B cell (primary cell): ENCODE data around the gene CFAP100. TPM values are rescaled to one million over a fixed set of nuclear protein-coding genes. Genes with fewer than 3 reads are reported as not detected.

Source experiments
- ATAC-seq: fragments of 200-7000 bp; cut with Tn5 transposase; one replicate; pipeline ENCODE4 v1.10.0; 2021; ENCODE audit warnings: low read depth, mild to moderate bottlenecking, moderate number of reproducible peaks, moderate library complexity
- CTCF ChIA-PET: fragments of 350-600 bp; sonication (Branson Sonifier 250); formaldehyde crosslinking; loops from one replicate; lab custom pipeline; 2021; ENCODE audit warnings: antibody characterized with exemption, inconsistent platforms; lab: Charles Lee
- POLR2A ChIA-PET: fragments of 350-600 bp; sonication (Branson Sonifier 250); formaldehyde crosslinking; loops from one replicate; lab custom pipeline; 2021; ENCODE audit warnings: antibody characterized with exemption; lab: Charles Lee
- DNase-seq: peaks from one replicate; pipeline ENCODE4 v3.0.0; 2013
- H2AFZ ChIP-seq: 2 replicates; pipeline ENCODE4 v1.6.1; 2012; ENCODE audit warnings: mild to moderate bottlenecking, low read depth, low read length; ENCODE audit not compliant: insufficient read depth, poor library complexity, severe bottlenecking
- H3K27ac ChIP-seq, 2 donors: 1 replicate in 1 of 2; 2 replicates in 1 of 2; pipeline ENCODE4 v1.5.1; 2012 to 2013; ENCODE audit warnings: low read length in 2 of 2, mild to moderate bottlenecking in 2 of 2, moderate library complexity in 1 of 2
- H3K27me3 ChIP-seq, 4 experiments: fragments of 200-600 bp in 1 of 4; sonication (generic) in 1 of 4; replicated peaks in 1 of 4; 1 replicate in 2 of 4; 2 replicates in 2 of 4; pipeline versions ENCODE4 v1.6.1 to v1.7.0; 2013 to 2016; ENCODE audit warnings: low read length in 3 of 4, mild to moderate bottlenecking in 2 of 4, mixed read lengths in 1 of 4, moderate library complexity in 1 of 4; ENCODE audit not compliant: insufficient read depth in 4 of 4, control insufficient read depth in 3 of 4; ENCODE audit errors: control extremely low read depth in 1 of 4
- H3K36me3 ChIP-seq, 2 experiments: replicated peaks in 1 of 2; 1 replicate in 1 of 2; 2 replicates in 1 of 2; pipeline versions ENCODE4 v1.6.1 to v1.7.1; 2013; ENCODE audit warnings: low read length in 1 of 2; ENCODE audit not compliant: insufficient read depth in 2 of 2, control insufficient read depth in 1 of 2; ENCODE audit errors: control extremely low read depth in 1 of 2, extremely low read depth in 1 of 2
- H3K4me1 ChIP-seq, 2 donors: fragments of 200-600 bp in 1 of 2; sonication (generic) in 1 of 2; 1 replicate in 1 of 2; 2 replicates in 1 of 2; pipeline versions ENCODE4 v1.5.1 to v1.6.1; 2013 to 2017; ENCODE audit warnings: low read length in 2 of 2; ENCODE audit not compliant: control insufficient read depth in 2 of 2, insufficient read depth in 2 of 2
- H3K4me2 ChIP-seq: replicated peaks from 2 replicates; pipeline ENCODE3; 2012; ENCODE audit warnings: mild to moderate bottlenecking, low read depth, low read length; ENCODE audit not compliant: poor library complexity, severe bottlenecking
- H3K4me3 ChIP-seq, 5 experiments: fragments of 200-600 bp in 1 of 5; sonication (generic) in 1 of 5; 1 replicate in 3 of 5; 2 replicates in 2 of 5; pipeline versions ENCODE4 v1.5.1 to v1.7.0; 2011 to 2016; ENCODE audit warnings: low read length in 4 of 5, mild to moderate bottlenecking in 4 of 5, low read depth in 2 of 5, control low read depth in 1 of 5, moderate library complexity in 1 of 5; ENCODE audit not compliant: insufficient read depth in 1 of 5; ENCODE audit errors: control extremely low read depth in 1 of 5, extremely low read depth in 1 of 5
- H3K79me2 ChIP-seq: fragments of 200-600 bp; sonication (generic); one replicate; pipeline ENCODE4 v1.6.0; 2016; ENCODE audit warnings: low read length; ENCODE audit not compliant: control insufficient read depth, insufficient read depth
- H3K9ac ChIP-seq: fragments of 200-600 bp; sonication (generic); 2 replicates; pipeline ENCODE4 v1.6.1; 2017; ENCODE audit warnings: mild to moderate bottlenecking, low read length, moderate library complexity
- H3K9me3 ChIP-seq, 3 donors: one replicate each; pipeline versions ENCODE4 v1.6.1 to v1.7.1; 2013; ENCODE audit warnings: low read length in 2 of 3; ENCODE audit not compliant: control insufficient read depth in 2 of 3, insufficient read depth in 1 of 3; ENCODE audit errors: control extremely low read depth in 1 of 3
- H4K20me1 ChIP-seq: 2 replicates; pipeline ENCODE4 v1.6.0; 2012; ENCODE audit warnings: mild to moderate bottlenecking, low read length; ENCODE audit not compliant: insufficient read depth, control insufficient read depth, poor library complexity, severe bottlenecking
- H3K27ac Mint-ChIP-seq: one replicate; pipeline ENCODE4 v1.8.0; 2021; ENCODE audit warnings: mixed read lengths
- H3K27me3 Mint-ChIP-seq: one replicate; pipeline ENCODE4 v1.8.0; 2021; ENCODE audit warnings: mixed read lengths
- H3K4me1 Mint-ChIP-seq: one replicate; pipeline ENCODE4 v1.8.0; 2021; ENCODE audit warnings: mixed read lengths
- H3K4me3 Mint-ChIP-seq: one replicate; pipeline ENCODE4 v1.8.0; 2021; ENCODE audit warnings: mixed read lengths
- H3K9me3 Mint-ChIP-seq: one replicate; pipeline ENCODE4 v1.8.0; 2022; ENCODE audit warnings: mixed read lengths; ENCODE audit not compliant: insufficient read depth
- EZH2 ChIP-seq: IDR thresholded peaks from 2 replicates; pipeline ENCODE4 v1.6.1; 2012; ENCODE audit warnings: borderline replicate concordance, low read depth, mild to moderate bottlenecking, moderate library complexity, low read length; ENCODE audit not compliant: insufficient read depth, poor library complexity, severe bottlenecking
- WGBS: methylation state at CpG from one replicate; pipeline ENCODE4 v1.1.5; 2013; ENCODE audit warnings: missing lambda C conversion rate; ENCODE audit not compliant: insufficient coverage; 5-methylcytosine and 5-hydroxymethylcytosine counted together
- intact Hi-C: fragments of 100-400 bp; cut with micrococcal nuclease; formaldehyde crosslinking; loops from one replicate; pipeline ENCODE4 v1.10.0; 2022
- polyA plus RNA-seq: library from polyadenylated mRNA; depleted of rRNA; stranded (reverse); fragments of >200 nt; gene quantifications from 2 replicates; pipeline ENCODE4 v1.2.3, GENCODE V29; 2012
- total RNA-seq, 2 donors: library from RNA; stranded (reverse); fragments of 120-200 nt in 1 of 2; gene quantifications; 1 replicate in 1 of 2; 2 replicates in 1 of 2; pipeline versions ENCODE4 v1.2.3 to v1.2.4, GENCODE V29; 2013 to 2022
- TF ChIP-seq, protein P1 (sequence below): fragments of 200-600 bp; IDR thresholded peaks from one replicate; pipeline ENCODE4 v1.8.0; 2022; ENCODE audit warnings: antibody characterized with exemption, mild to moderate bottlenecking

The CFAP100 gene
- total and polyA plus RNA-seq, 2 donors (not counting 1 experiment from before 2014, with no cell fraction given): not detected

DNA sequence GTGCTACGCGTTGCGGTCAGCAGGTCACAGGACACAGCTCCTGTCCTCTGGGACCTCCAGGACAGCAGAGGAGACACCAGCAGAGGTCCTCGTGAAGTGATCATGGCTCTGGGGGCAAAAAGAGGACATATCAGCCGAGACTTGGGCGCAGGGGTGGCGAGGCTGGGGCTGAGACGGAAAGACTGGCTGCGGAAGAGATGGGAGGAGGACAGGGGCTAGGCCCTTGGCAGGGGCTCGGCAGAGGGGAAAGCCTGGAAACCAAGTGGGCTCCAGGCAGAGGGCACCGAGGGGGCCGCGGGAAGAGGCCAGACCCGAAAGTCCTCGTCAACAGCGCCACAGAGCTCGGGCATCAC lies 4.9 kb upstream of the CFAP100 start:
- Histone ChIP-seq H2AFZ (peak overlapping the region; percentile 57), H3K4me2 (peak overlapping the region; percentile 71), H3K27me3 (peaks cover 0 to 29% (median 7%) of the 10 kb centered on the region in 4 experiments), H4K20me1 (no peaks in the 10 kb centered on the region), H3K36me3 (no peaks in the 10 kb centered on the region), H3K4me3 (no peak overlapping the region), H3K9ac (no peak overlapping the region), H3K4me1 (peaks cover 8 to 17% of the 10 kb centered on the region in 2 donors), H3K79me2 (no peaks in the 10 kb centered on the region), H3K27ac (no peak overlapping the region), H3K9me3 (no peaks in the 10 kb centered on the region)
- intact Hi-C loops: loop anchor here (5.0 kb wide), 1 partner anchor 467 kb away; no protein-coding TSS in a partner anchor
- Mint-ChIP-seq H3K9me3 (no peaks in the 10 kb centered on the region), H3K27me3 (peaks cover 61% of the 10 kb centered on the region), H3K4me1 (peaks cover 23% of the 10 kb centered on the region), H3K4me3 (peak overlapping the region; percentile 80), H3K27ac (no peak overlapping the region)
- ChIA-PET CTCF (interaction anchor here (3.1 kb wide), 1 partner anchor 256 kb away, joined by 16 read pairs; no protein-coding TSS in a partner anchor), POLR2A (no interaction called here)
- ATAC-seq (no peak), DNase-seq (no peak)
- TF ChIP-seq, protein P1, sequence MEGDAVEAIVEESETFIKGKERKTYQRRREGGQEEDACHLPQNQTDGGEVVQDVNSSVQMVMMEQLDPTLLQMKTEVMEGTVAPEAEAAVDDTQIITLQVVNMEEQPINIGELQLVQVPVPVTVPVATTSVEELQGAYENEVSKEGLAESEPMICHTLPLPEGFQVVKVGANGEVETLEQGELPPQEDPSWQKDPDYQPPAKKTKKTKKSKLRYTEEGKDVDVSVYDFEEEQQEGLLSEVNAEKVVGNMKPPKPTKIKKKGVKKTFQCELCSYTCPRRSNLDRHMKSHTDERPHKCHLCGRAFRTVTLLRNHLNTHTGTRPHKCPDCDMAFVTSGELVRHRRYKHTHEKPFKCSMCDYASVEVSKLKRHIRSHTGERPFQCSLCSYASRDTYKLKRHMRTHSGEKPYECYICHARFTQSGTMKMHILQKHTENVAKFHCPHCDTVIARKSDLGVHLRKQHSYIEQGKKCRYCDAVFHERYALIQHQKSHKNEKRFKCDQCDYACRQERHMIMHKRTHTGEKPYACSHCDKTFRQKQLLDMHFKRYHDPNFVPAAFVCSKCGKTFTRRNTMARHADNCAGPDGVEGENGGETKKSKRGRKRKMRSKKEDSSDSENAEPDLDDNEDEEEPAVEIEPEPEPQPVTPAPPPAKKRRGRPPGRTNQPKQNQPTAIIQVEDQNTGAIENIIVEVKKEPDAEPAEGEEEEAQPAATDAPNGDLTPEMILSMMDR: no peak
- TF ChIP-seq EZH2: no peak
- WGBS: 64% methylated on average over 13 of the region's 17 CpGs

- WGBS: 86% methylated on average over 12 of the region's 15 CpGs
- H3K27ac ChIP-seq: no peak overlapping the region
- H3K9me3 Mint-ChIP-seq: no peaks in the 10 kb centered on the region
- ChIA-PET POLR2A (no interaction called here), CTCF (interaction anchor here (0.8 to 3.1 kb wide), 2 partner anchors 23 to 256 kb away, joined by 3 to 16 read pairs; no protein-coding TSS in a partner anchor)
- ATAC-seq (no peak), DNase-seq (no peak)
- peaks cover 8 to 17% of the 10 kb centered on the region in 2 donors for H3K4me1 ChIP-seq
- H3K4me1 Mint-ChIP-seq: peaks cover 23% of the 10 kb centered on the region
- no peak overlapping the region for H3K4me2 ChIP-seq
- no peaks in the 10 kb centered on the region for H3K36me3 ChIP-seq
- H4K20me1 ChIP-seq: no peaks in the 10 kb centered on the region
- no peaks in the 10 kb centered on the region for H3K9me3 ChIP-seq
- no peak overlapping the region for H3K27ac Mint-ChIP-seq
- intact Hi-C loops: no loop called here
- no peak overlapping the region for H2AFZ ChIP-seq
- peaks cover 0 to 33% (median 7%) of the 10 kb centered on the region in 4 experiments for H3K27me3 ChIP-seq
- no peak for TF ChIP-seq EZH2
- TF ChIP-seq, protein P1: no peak
- peaks cover 61% of the 10 kb centered on the region for H3K27me3 Mint-ChIP-seq
- H3K4me3 ChIP-seq: no peak overlapping the region
- no peak overlapping the region for H3K9ac ChIP-seq
- H3K79me2 ChIP-seq: no peaks in the 10 kb centered on the region
- no peak overlapping the region for H3K4me3 Mint-ChIP-seq
Measured at GRCh38 chr3:126390201-126390600, 4.5 kb upstream of the CFAP100 start.
